Adrenal gland (tissue), 12 donors: ENCODE measurements around the gene CEBPB. TPM values are rescaled to one million over a fixed set of nuclear protein-coding genes. Genes with fewer than 3 reads are reported as not detected.
A peak's percentile ranks its signal among the peaks of the same experiment; 100 is the strongest.

Source experiments
- DNase-seq, 7 donors: peaks; one replicate each; pipeline ENCODE4 v3.0.0-alpha.2; 2019 to 2020
- H3K27ac ChIP-seq, 5 donors: fragments of 200-600 bp; sonication (generic) in 4 of 5; 1 replicate in 3 of 5; 2 replicates in 2 of 5; pipeline versions ENCODE4 v1.5.1 to v1.8.0; 2016 to 2020; ENCODE audit warnings: mild to moderate bottlenecking in 1 of 5
- H3K27me3 ChIP-seq: fragments of 200-600 bp; 2 replicates; pipeline ENCODE4 v1.8.0; 2021
- H3K36me3 ChIP-seq, 2 donors: fragments of 200-600 bp; replicated peaks in 1 of 2; 1 replicate in 1 of 2; 2 replicates in 1 of 2; pipeline versions ENCODE4 v1.5.1 to v1.8.0; 2018 to 2022
- H3K4me1 ChIP-seq, 2 donors: fragments of 200-600 bp; replicated peaks in 1 of 2; 1 replicate in 1 of 2; 2 replicates in 1 of 2; pipeline versions ENCODE4 v1.5.1 to v1.8.0; 2018 to 2021
- H3K4me3 ChIP-seq, 4 donors: fragments of 200-600 bp; sonication (generic) in 3 of 4; one replicate each; pipeline ENCODE4 v1.5.1; 2016 to 2018
- H3K9me3 ChIP-seq, 3 donors: fragments of 200-600 bp; sonication (generic) in 1 of 3; replicated peaks in 1 of 3; 1 replicate in 2 of 3; 2 replicates in 1 of 3; pipeline versions ENCODE4 v1.5.1 to v1.8.0; 2016 to 2021
- POLR2A ChIP-seq, 2 donors: fragments of 450-650 bp; IDR thresholded peaks; one replicate each; pipeline ENCODE4 v1.6.1; 2017; ENCODE audit warnings: antibody characterized with exemption in 2 of 2, mild to moderate bottlenecking in 2 of 2, moderate library complexity in 1 of 2
- WGBS, 4 donors: extraction: QIAGEN DNeasy Blood & Tissue Kit in 2 of 4; methylation state at CpG; one replicate each; pipeline versions ENCODE4 v1.1.5 to v1.1.7; 2013 to 2017; 5-methylcytosine and 5-hydroxymethylcytosine counted together
- intact Hi-C, 2 donors: fragments of 100-400 bp; cut with DNase I; formaldehyde crosslinking; loops; one replicate each; pipeline versions ENCODE4 v1.14.1 to v1.15.0; 2022 to 2023
- polyA plus RNA-seq, 3 donors: library from polyadenylated mRNA; stranded (reverse); fragments of 200-250 nt in 2 of 3; fragments of 350-450 nt in 1 of 3; fragmentation: Illumina TruSeq in 1 of 3; extraction: RNeasy Lipid Tissue Mini Kit (QIAGEN cat#74804) in 1 of 3; gene quantifications; one replicate each; pipeline ENCODE4 v1.2.3, GENCODE V29; 2013 to 2014
- total RNA-seq, 9 donors: library from RNA; depleted of rRNA in 4 of 9; stranded (reverse); fragments of >200 nt in 4 of 9; fragments of 120-200 nt in 1 of 9; fragmentation: NEBNext Ultra II Directional in 1 of 9; extraction: Animal tissue kit (Norgen Biotek cat#: 25700) in 1 of 9; gene quantifications; one replicate each; pipeline versions ENCODE4 v1.1.0 to v1.2.4, GENCODE V29; 2013 to 2023
- TF ChIP-seq, protein P1 (sequence below), 6 experiments: fragments of 450-650 bp in 4 of 6; fragments of 200-600 bp in 2 of 6; sonication (generic) in 1 of 6; IDR thresholded peaks; 1 replicate in 5 of 6; 2 replicates in 1 of 6; pipeline versions ENCODE4 v1.5.1 to v1.8.0; 2016 to 2021; ENCODE audit warnings: antibody characterized with exemption in 6 of 6, mild to moderate bottlenecking in 2 of 6, moderate library complexity in 1 of 6
- donor health status: healthy with polysubstance abuse.
- donor health status: Bipolar disorder and iron deficiency.
- donor health status: DM: yes; HTN: yes; CAD: no.
- donor health status: DM: no; HTN: no; CAD: no.
- donor health status: DM: no; HTN: no; CAD: no.
- donor health status: DM: yes; HTN: yes; CAD: no.

CEBPB gene
- total and polyA plus RNA-seq, 12 donors: 14.9 to 272 (median 207) TPM

- no peak for DNase-seq
- intact Hi-C loops: no loop called here
- no peak overlapping the region for H3K4me3 ChIP-seq
Observed at GRCh38 chr20:50163570-50164317, 26.9 kb upstream of the CEBPB start.

GRCh38 chr20:50165684-50166554 lies 24.7 kb upstream of the CEBPB start:
- DNase-seq: peak; percentile 97 to 100 (median 99)
- no peaks in the 10 kb centered on the region for H3K9me3 ChIP-seq
- peaks cover 7 to 13% of the 10 kb centered on the region in 2 donors for H3K4me1 ChIP-seq
- peak overlapping the region; percentile 69 to 99 (median 94) for H3K27ac ChIP-seq
- intact Hi-C loops: loop anchor here in 1 of 2 donors (5.0 kb wide), 1 partner anchor 44 kb away; no protein-coding TSS in a partner anchor
- WGBS, 4 donors: 2 to 4% (median 4%) methylated on average over 20 of the region's 20 CpGs
- peak in 1 of 2 donors; percentile 90 for TF ChIP-seq POLR2A (IDR thresholded peaks at IDR 0.05)
- TF ChIP-seq, protein P1, sequence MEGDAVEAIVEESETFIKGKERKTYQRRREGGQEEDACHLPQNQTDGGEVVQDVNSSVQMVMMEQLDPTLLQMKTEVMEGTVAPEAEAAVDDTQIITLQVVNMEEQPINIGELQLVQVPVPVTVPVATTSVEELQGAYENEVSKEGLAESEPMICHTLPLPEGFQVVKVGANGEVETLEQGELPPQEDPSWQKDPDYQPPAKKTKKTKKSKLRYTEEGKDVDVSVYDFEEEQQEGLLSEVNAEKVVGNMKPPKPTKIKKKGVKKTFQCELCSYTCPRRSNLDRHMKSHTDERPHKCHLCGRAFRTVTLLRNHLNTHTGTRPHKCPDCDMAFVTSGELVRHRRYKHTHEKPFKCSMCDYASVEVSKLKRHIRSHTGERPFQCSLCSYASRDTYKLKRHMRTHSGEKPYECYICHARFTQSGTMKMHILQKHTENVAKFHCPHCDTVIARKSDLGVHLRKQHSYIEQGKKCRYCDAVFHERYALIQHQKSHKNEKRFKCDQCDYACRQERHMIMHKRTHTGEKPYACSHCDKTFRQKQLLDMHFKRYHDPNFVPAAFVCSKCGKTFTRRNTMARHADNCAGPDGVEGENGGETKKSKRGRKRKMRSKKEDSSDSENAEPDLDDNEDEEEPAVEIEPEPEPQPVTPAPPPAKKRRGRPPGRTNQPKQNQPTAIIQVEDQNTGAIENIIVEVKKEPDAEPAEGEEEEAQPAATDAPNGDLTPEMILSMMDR (IDR thresholded peaks at IDR 0.05): no peak
- H3K27me3 ChIP-seq: no peaks in the 10 kb centered on the region
- no peaks in the 10 kb centered on the region for H3K36me3 ChIP-seq
- H3K4me3 ChIP-seq: peak overlapping the region in 2 of 4 donors; percentile 0 to 51

More at GRCh38 chr20:50163570-50164317, 26.9 kb upstream of the CEBPB start:
- no peak overlapping the region for H3K27ac ChIP-seq
- H3K4me1 ChIP-seq: peaks cover 7 to 13% of the 10 kb centered on the region in 2 donors
- no peak for TF ChIP-seq POLR2A (IDR thresholded peaks at IDR 0.05)
- TF ChIP-seq, protein P1 (IDR thresholded peaks at IDR 0.05): no peak
- no peaks in the 10 kb centered on the region for H3K36me3 ChIP-seq
- 80 to 90% (median 89%) methylated on average over 8 to 9 of the region's 9 CpGs for WGBS, 4 donors
- H3K27me3 ChIP-seq: no peaks in the 10 kb centered on the region
- H3K9me3 ChIP-seq: no peaks in the 10 kb centered on the region

GRCh38 chr20:50169329-50169823 lies 21.3 kb upstream of the CEBPB start:
- no peak for TF ChIP-seq POLR2A (IDR thresholded peaks at IDR 0.05)
- TF ChIP-seq, protein P1 (IDR thresholded peaks at IDR 0.05): peak; percentile 85 to 99 (median 98)
- DNase-seq: peak; percentile 72 to 97 (median 89)
- H3K27ac ChIP-seq: no peak overlapping the region
- H3K27me3 ChIP-seq: no peaks in the 10 kb centered on the region
- H3K9me3 ChIP-seq: no peaks in the 10 kb centered on the region
- H3K4me3 ChIP-seq: no peak overlapping the region
- H3K4me1 ChIP-seq: peaks cover 9 to 30% of the 10 kb centered on the region in 2 donors
- intact Hi-C loops: loop anchor here in 1 of 2 donors (5.0 kb wide), 1 partner anchor 47 kb away; no protein-coding TSS in a partner anchor
- no peaks in the 10 kb centered on the region for H3K36me3 ChIP-seq
- 16 to 24% (median 20%) methylated on average over 5 of the region's 5 CpGs for WGBS, 4 donors
